Adrenal gland (tissue), 5 donors: ENCODE results near the gene UGGT1.

Experiments used
- POLR2A ChIP-seq, 2 donors: fragments of 450-650 bp; IDR thresholded peaks; one replicate each; pipeline ENCODE4 v1.6.1; 2017; ENCODE audit warnings: antibody characterized with exemption in 2 of 2, mild to moderate bottlenecking in 2 of 2, moderate library complexity in 1 of 2
- TF ChIP-seq, protein P1 (sequence below), 6 experiments: fragments of 450-650 bp in 4 of 6; fragments of 200-600 bp in 2 of 6; sonication (generic) in 1 of 6; IDR thresholded peaks; 1 replicate in 5 of 6; 2 replicates in 1 of 6; pipeline versions ENCODE4 v1.5.1 to v1.8.0; 2016 to 2021; ENCODE audit warnings: antibody characterized with exemption in 6 of 6, mild to moderate bottlenecking in 2 of 6, moderate library complexity in 1 of 6
- donor health status: DM: no; HTN: no; CAD: no.

GRCh38 chr2:128103407-128103806 lies 12.4 kb downstream of the UGGT1 start:
- no peak for TF ChIP-seq POLR2A (IDR thresholded peaks at IDR 0.05)
- TF ChIP-seq, protein P1, sequence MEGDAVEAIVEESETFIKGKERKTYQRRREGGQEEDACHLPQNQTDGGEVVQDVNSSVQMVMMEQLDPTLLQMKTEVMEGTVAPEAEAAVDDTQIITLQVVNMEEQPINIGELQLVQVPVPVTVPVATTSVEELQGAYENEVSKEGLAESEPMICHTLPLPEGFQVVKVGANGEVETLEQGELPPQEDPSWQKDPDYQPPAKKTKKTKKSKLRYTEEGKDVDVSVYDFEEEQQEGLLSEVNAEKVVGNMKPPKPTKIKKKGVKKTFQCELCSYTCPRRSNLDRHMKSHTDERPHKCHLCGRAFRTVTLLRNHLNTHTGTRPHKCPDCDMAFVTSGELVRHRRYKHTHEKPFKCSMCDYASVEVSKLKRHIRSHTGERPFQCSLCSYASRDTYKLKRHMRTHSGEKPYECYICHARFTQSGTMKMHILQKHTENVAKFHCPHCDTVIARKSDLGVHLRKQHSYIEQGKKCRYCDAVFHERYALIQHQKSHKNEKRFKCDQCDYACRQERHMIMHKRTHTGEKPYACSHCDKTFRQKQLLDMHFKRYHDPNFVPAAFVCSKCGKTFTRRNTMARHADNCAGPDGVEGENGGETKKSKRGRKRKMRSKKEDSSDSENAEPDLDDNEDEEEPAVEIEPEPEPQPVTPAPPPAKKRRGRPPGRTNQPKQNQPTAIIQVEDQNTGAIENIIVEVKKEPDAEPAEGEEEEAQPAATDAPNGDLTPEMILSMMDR (IDR thresholded peaks at IDR 0.05) = no peak
